H1 (cell line): ENCODE results near the gene MYO7B. TPM values are rescaled to one million over a fixed set of nuclear protein-coding genes. Genes with fewer than 3 reads are reported as not detected.

Experiments used
- CTCF ChIA-PET: fragments of 300-600 bp; sonication (Branson Sonifier 250); formaldehyde crosslinking; loops from one replicate; lab custom pipeline; 2021; ENCODE audit not compliant: partially characterized antibody; lab: Charles Lee
- POLR2A ChIA-PET: fragments of 300-600 bp; sonication (Branson Sonifier 250); formaldehyde crosslinking; loops from one replicate; lab custom pipeline; 2021; ENCODE audit warnings: inconsistent platforms; ENCODE audit not compliant: partially characterized antibody; lab: Charles Lee
- DNase-seq, 2 experiments: peaks; one replicate each; pipeline versions ENCODE4 v3.0.0 to v3.0.0-alpha.2; 2010 to 2022; ENCODE audit warnings: low spot score in 2 of 2, low read depth in 1 of 2, mixed read lengths in 1 of 2
- FAIRE-seq: peaks from 2 replicates; lab custom pipeline; 2011; peaks lifted over from hg19 to GRCh38; lab: Jason Lieb, UNC
- H2AFZ ChIP-seq: 2 replicates; pipeline ENCODE4 v1.8.1; 2012; ENCODE audit warnings: low read length, inconsistent platforms
- H2AK5ac ChIP-seq: 2 replicates; pipeline ENCODE4 v1.6.1; 2013; ENCODE audit warnings: low read depth, low read length
- H2BK120ac ChIP-seq: replicated peaks from 2 replicates; pipeline ENCODE3; 2013; ENCODE audit warnings: low read depth, low read length, inconsistent platforms
- H2BK12ac ChIP-seq: 2 replicates; pipeline ENCODE4 v1.6.1; 2013; ENCODE audit warnings: low read depth, low read length
- H2BK15ac ChIP-seq: 2 replicates; pipeline ENCODE4 v1.6.1; 2013; ENCODE audit warnings: low read length
- H2BK20ac ChIP-seq: 2 replicates; pipeline ENCODE4 v1.6.1; 2013; ENCODE audit warnings: low read length
- H2BK5ac ChIP-seq: 2 replicates; pipeline ENCODE4 v1.6.1; 2013; ENCODE audit warnings: low read depth, low read length
- H3K14ac ChIP-seq: 2 replicates; pipeline ENCODE4 v1.6.1; 2013; ENCODE audit warnings: inconsistent platforms; ENCODE audit not compliant: insufficient read length
- H3K18ac ChIP-seq: 2 replicates; pipeline ENCODE4 v1.6.1; 2013; ENCODE audit warnings: low read length; ENCODE audit errors: extremely low read depth
- H3K23ac ChIP-seq: 2 replicates; pipeline ENCODE4 v1.6.1; 2013; ENCODE audit warnings: inconsistent platforms; ENCODE audit not compliant: insufficient read length
- H3K23me2 ChIP-seq: 2 replicates; pipeline ENCODE4 v1.6.1; 2013; ENCODE audit warnings: low read depth, low read length
- H3K27ac ChIP-seq: 2 replicates; pipeline ENCODE4 v1.6.1; 2011; ENCODE audit warnings: low read depth, low read length, inconsistent platforms
- H3K27me3 ChIP-seq, 4 experiments: replicated peaks in 1 of 4; 1 replicate in 1 of 4; 2 replicates in 3 of 4; pipeline versions ENCODE4 v1.6.1 to v1.8.1; 2011 to 2013; ENCODE audit warnings: low read length in 3 of 4, mild to moderate bottlenecking in 3 of 4, inconsistent platforms in 2 of 4, mixed read lengths in 2 of 4, moderate library complexity in 1 of 4; ENCODE audit not compliant: control insufficient read depth in 3 of 4, insufficient read depth in 3 of 4; ENCODE audit errors: extremely low read depth in 1 of 4
- H3K36me3 ChIP-seq, 4 experiments: 2 replicates each; pipeline versions ENCODE4 v1.6.1 to v1.8.1; 2011 to 2013; ENCODE audit warnings: mild to moderate bottlenecking in 4 of 4, low read length in 3 of 4, moderate library complexity in 2 of 4, control low read depth in 1 of 4, inconsistent platforms in 1 of 4; ENCODE audit not compliant: insufficient read depth in 4 of 4, control insufficient read depth in 2 of 4
- H3K4ac ChIP-seq: replicated peaks from 2 replicates; pipeline ENCODE3; 2013; ENCODE audit warnings: low read length, low read depth, mixed read lengths, inconsistent platforms; ENCODE audit not compliant: insufficient read length
- H3K4me1 ChIP-seq, 4 experiments: replicated peaks in 1 of 4; 1 replicate in 1 of 4; 2 replicates in 3 of 4; pipeline versions ENCODE4 v1.6.1 to v1.8.1; 2011 to 2013; ENCODE audit warnings: low read length in 3 of 4, inconsistent platforms in 2 of 4, mixed read lengths in 1 of 4; ENCODE audit not compliant: insufficient read depth in 4 of 4, control insufficient read depth in 3 of 4
- H3K4me2 ChIP-seq, 2 experiments: 2 replicates each; pipeline versions ENCODE4 v1.6.1 to v1.8.1; 2011 to 2013; ENCODE audit warnings: low read depth in 2 of 2, low read length in 2 of 2, control low read depth in 1 of 2, inconsistent platforms in 1 of 2, mild to moderate bottlenecking in 1 of 2; ENCODE audit not compliant: insufficient read depth in 1 of 2
- H3K4me3 ChIP-seq, 4 experiments: fragments of 200-600, 300-600 bp in 1 of 4; sonication (generic), shearing (Covaris generic), sonication (Bioruptor Twin) in 1 of 4; 2 replicates each; pipeline versions ENCODE4 v1.5.1 to v1.8.1; 2011 to 2016; ENCODE audit warnings: low read length in 4 of 4, low read depth in 3 of 4, control low read depth in 2 of 4, inconsistent platforms in 2 of 4, mild to moderate bottlenecking in 2 of 4, mixed read lengths in 1 of 4, moderate library complexity in 1 of 4; ENCODE audit not compliant: insufficient read depth in 2 of 4; ENCODE audit errors: extremely low read depth in 1 of 4
- H3K56ac ChIP-seq: replicated peaks from 2 replicates; pipeline ENCODE3; 2013; ENCODE audit warnings: low read depth, mild to moderate bottlenecking, mixed read lengths, low read length, inconsistent platforms; ENCODE audit not compliant: insufficient read length
- H3K79me1 ChIP-seq: 2 replicates; pipeline ENCODE4 v1.6.1; 2013; ENCODE audit warnings: low read depth, low read length, control low read depth
- H3K79me2 ChIP-seq, 2 experiments: 2 replicates each; pipeline versions ENCODE4 v1.6.1 to v1.8.1; 2012 to 2013; ENCODE audit warnings: low read length in 2 of 2, mild to moderate bottlenecking in 2 of 2, inconsistent platforms in 1 of 2; ENCODE audit not compliant: insufficient read depth in 2 of 2, control insufficient read depth in 1 of 2
- H3K9ac ChIP-seq, 4 experiments: replicated peaks in 1 of 4; 1 replicate in 1 of 4; 2 replicates in 3 of 4; pipeline versions ENCODE4 v1.6.1 to v1.8.1; 2011 to 2013; ENCODE audit warnings: low read depth in 3 of 4, low read length in 3 of 4, control low read depth in 2 of 4, mild to moderate bottlenecking in 2 of 4, moderate library complexity in 2 of 4, inconsistent platforms in 1 of 4; ENCODE audit errors: extremely low read depth in 1 of 4
- H3K9me3 ChIP-seq, 2 experiments: 2 replicates each; pipeline versions ENCODE4 v1.6.1 to v1.8.1; 2012 to 2013; ENCODE audit warnings: mild to moderate bottlenecking in 2 of 2, moderate library complexity in 2 of 2, control low read depth in 1 of 2, inconsistent platforms in 1 of 2, low read depth in 1 of 2, low read length in 1 of 2, mixed read lengths in 1 of 2; ENCODE audit not compliant: insufficient read depth in 2 of 2
- H4K20me1 ChIP-seq, 2 experiments: replicated peaks in 1 of 2; 2 replicates each; pipeline versions ENCODE3 to v1.8.1; 2011 to 2013; ENCODE audit warnings: inconsistent platforms in 2 of 2, low read length in 2 of 2, mild to moderate bottlenecking in 1 of 2; ENCODE audit not compliant: insufficient read depth in 2 of 2, control insufficient read depth in 1 of 2
- H4K5ac ChIP-seq: 2 replicates; pipeline ENCODE4 v1.6.1; 2013; ENCODE audit warnings: low read length, low read depth, mixed read lengths, inconsistent platforms; ENCODE audit not compliant: insufficient read length
- H4K8ac ChIP-seq: 2 replicates; pipeline ENCODE4 v1.8.0; 2013; ENCODE audit warnings: mild to moderate bottlenecking, moderate library complexity, low read length, inconsistent platforms; ENCODE audit not compliant: insufficient read depth; ENCODE audit errors: extremely low read depth
- H4K91ac ChIP-seq: replicated peaks from 2 replicates; pipeline ENCODE3; 2013; ENCODE audit warnings: low read length, mixed read lengths, inconsistent platforms; ENCODE audit not compliant: insufficient read length
- EGR1 ChIP-seq: IDR thresholded peaks from 2 replicates; pipeline ENCODE4 v1.6.1; 2011; ENCODE audit warnings: low read depth, low read length, borderline replicate concordance
- WGBS, 2 experiments: shearing (Covaris generic) in 1 of 2; methylation state at CpG; one replicate each; pipeline versions ENCODE4 v1.1.6 to v1.1.7; 2013 to 2015; ENCODE audit warnings: low lambda C conversion rate in 2 of 2, mixed read lengths in 2 of 2, inconsistent platforms in 1 of 2, low coverage in 1 of 2, missing lambda C conversion rate in 1 of 2; ENCODE audit not compliant: insufficient replicate concordance in 2 of 2, insufficient coverage in 1 of 2, insufficient read length in 1 of 2; ENCODE audit errors: extremely low coverage in 1 of 2, missing lambda C conversion rate in 1 of 2; 5-methylcytosine and 5-hydroxymethylcytosine counted together
- polyA plus RNA-seq, 7 experiments: library from polyadenylated mRNA; depleted of rRNA in 3 of 7; stranded (reverse) in 5 of 7; unstranded in 2 of 7; fragments of >200 nt in 5 of 7; fragments of 200-250 nt in 2 of 7; gene quantifications; 1 replicate in 5 of 7; 2 replicates in 1 of 7; 4 replicates in 1 of 7; pipeline versions ENCODE4 v1.2.1 to v1.2.3, GENCODE V29; 2011 to 2013; ENCODE audit warnings: missing spikeins in 2 of 7, mixed read lengths in 2 of 7
- total RNA-seq: library from RNA; stranded (reverse); fragmentation: NEBNext Ultra II Directional; extraction: Animal tissue kit (Norgen Biotek cat#: 25700); gene quantifications from 2 replicates; pipeline ENCODE4 v1.2.1, GENCODE V29; 2021

MYO7B gene
- total and polyA plus RNA-seq, 2 of the 8 experiments (the other 6 are each of a cell fraction or from before 2014, with no cell fraction given) = not detected

DNA sequence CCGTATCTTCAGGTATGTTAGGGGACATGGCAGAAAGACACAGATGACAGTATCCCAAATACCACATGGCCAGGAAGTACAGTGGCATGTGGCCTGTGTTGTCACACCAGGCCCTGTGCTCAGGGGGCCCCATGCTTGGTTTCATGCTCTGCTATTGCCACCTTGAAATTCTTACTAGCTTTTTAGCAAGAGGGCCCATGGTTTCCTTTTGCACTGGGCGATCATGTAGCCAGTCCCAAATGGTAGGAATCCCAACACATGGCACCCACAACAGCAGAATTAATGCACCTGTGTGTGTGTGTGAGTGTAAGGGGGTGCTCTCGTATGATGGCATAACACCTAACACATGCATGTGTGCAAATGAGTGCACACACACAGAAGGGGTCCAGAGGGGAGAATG, 39.2 kb downstream of the MYO7B start:
- Histone ChIP-seq H3K27ac (no peak overlapping the region), H3K79me1 (no peaks in the 10 kb centered on the region), H3K36me3 (no peaks in the 10 kb centered on the region), H4K8ac (no peak overlapping the region), H3K18ac (no peak overlapping the region), H2BK15ac (no peak overlapping the region), H2BK5ac (no peak overlapping the region), H3K4me1 (peaks cover 0 to 3% (median 0%) of the 10 kb centered on the region in 4 experiments; a peak in 2 of 7 replicates), H3K4me3 (no peak overlapping the region), H2AFZ (no peak overlapping the region), H3K23me2 (no peaks in the 10 kb centered on the region), H3K9me3 (no peaks in the 10 kb centered on the region), H3K56ac (no peak overlapping the region), H2BK120ac (no peak overlapping the region), H2AK5ac (no peak overlapping the region), H3K27me3 (no peaks in the 10 kb centered on the region; a peak in 1 of 7 replicates), H4K20me1 (no peaks in the 10 kb centered on the region), H4K5ac (no peak overlapping the region), H3K9ac (no peak overlapping the region), H3K4me2 (no peak overlapping the region), H2BK12ac (no peak overlapping the region), H3K14ac (no peak overlapping the region), H3K23ac (no peak overlapping the region), H3K79me2 (no peaks in the 10 kb centered on the region), H3K4ac (no peak overlapping the region), H4K91ac (no peak overlapping the region), H2BK20ac (no peak overlapping the region)
- POLR2A ChIA-PET = no interaction called here
- CTCF ChIA-PET = interaction anchor here (1.5 kb wide), 1 partner anchor 65 kb away, joined by 4 read pairs; no protein-coding TSS in a partner anchor
- FAIRE-seq = no peak
- 85% methylated on average over 3 of the region's 3 CpGs; no CpG with 5 or more reads in 1 of the 2 experiments for whole genome bisulfite sequencing, 2 experiments
- DNase-seq = peak in 1 of 2 experiments; percentile 20
- no peak for TF ChIP-seq EGR1
